Stomach (tissue), 4 donors: Measurements from ENCODE around the gene WWOX.

Experiments
- EP300 ChIP-seq: sonication (generic); formaldehyde crosslinking; IDR thresholded peaks from one replicate; pipeline ENCODE4 v1.6.1; 2017; ENCODE audit warnings: antibody characterized with exemption
- POLR2AphosphoS5 ChIP-seq, 3 donors: sonication (generic); formaldehyde crosslinking; IDR thresholded peaks; one replicate each; pipeline ENCODE4 v1.6.1; 2016; ENCODE audit warnings: antibody characterized with exemption in 3 of 3
- TF ChIP-seq, protein P1 (sequence below), 7 experiments: fragments of 450-650 bp in 4 of 7; fragments of 200-600 bp in 3 of 7; sonication (generic) in 3 of 7; IDR thresholded peaks; one replicate each; pipeline ENCODE4 v1.5.1; 2016 to 2019; ENCODE audit warnings: antibody characterized with exemption in 7 of 7, control low read depth in 2 of 7, mild to moderate bottlenecking in 1 of 7

DNA sequence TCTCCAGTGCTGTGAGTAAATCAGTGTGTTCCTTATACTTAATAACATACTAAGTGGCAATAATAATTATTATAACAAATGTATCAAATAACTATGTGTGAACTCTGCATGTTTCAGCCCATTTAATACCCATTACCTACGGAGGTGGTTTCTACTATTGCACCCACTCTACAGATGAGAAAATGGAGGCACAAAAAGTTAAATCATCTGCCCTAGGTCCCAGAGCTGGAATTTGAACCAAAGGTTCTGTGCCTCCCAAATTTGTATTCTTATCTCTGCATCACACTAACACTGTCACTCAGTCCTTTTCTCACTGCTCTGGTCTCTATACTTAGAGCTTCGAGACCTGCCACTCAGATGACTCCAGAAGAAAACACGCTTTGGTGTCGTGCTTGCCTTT lies 1084.1 kb downstream of the WWOX start:
- no peak for TF ChIP-seq EP300
- TF ChIP-seq, protein P1, sequence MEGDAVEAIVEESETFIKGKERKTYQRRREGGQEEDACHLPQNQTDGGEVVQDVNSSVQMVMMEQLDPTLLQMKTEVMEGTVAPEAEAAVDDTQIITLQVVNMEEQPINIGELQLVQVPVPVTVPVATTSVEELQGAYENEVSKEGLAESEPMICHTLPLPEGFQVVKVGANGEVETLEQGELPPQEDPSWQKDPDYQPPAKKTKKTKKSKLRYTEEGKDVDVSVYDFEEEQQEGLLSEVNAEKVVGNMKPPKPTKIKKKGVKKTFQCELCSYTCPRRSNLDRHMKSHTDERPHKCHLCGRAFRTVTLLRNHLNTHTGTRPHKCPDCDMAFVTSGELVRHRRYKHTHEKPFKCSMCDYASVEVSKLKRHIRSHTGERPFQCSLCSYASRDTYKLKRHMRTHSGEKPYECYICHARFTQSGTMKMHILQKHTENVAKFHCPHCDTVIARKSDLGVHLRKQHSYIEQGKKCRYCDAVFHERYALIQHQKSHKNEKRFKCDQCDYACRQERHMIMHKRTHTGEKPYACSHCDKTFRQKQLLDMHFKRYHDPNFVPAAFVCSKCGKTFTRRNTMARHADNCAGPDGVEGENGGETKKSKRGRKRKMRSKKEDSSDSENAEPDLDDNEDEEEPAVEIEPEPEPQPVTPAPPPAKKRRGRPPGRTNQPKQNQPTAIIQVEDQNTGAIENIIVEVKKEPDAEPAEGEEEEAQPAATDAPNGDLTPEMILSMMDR (IDR thresholded peaks at IDR 0.05) = no peak
- no peak for TF ChIP-seq POLR2AphosphoS5 (IDR thresholded peaks at IDR 0.05)
